ENCODE measurements around the gene OXGR1.
"Not testable (repeated sequence)": the region's sequence is repeated elsewhere in the genome, so short reads cannot be mapped to it uniquely, and the experiment has no call there.

OXGR1 gene

GRCh38 chr13:96994017-96994857 lies at the start of gene OXGR1:
TSS of gene OXGR1 (minus strand) at chr13:96994476. CDS start at chr13:96987759, 6,717 bp downstream.
- peak within 1 kb of the TSS; percentile 41 to 49 for H3K4me3 ChIP-seq (replicated peaks in 1 of 2; ENCODE audit: low read depth in 2 of 2, low read length in 2 of 2)
- TF ChIP-seq CTCF (IDR thresholded peaks at IDR 0.05; ENCODE audit: low read depth, low read length), result no peak
- DNase-seq (ENCODE audit: low read depth in 2 of 2), result no peak

- H3K4me3 ChIP-seq (replicated peaks in 1 of 2; ENCODE audit: low read depth in 2 of 2, low read length in 2 of 2), result no peak overlapping the region
- peak; percentile 76 to 88 for DNase-seq (ENCODE audit: low read depth in 2 of 2)
- no peak for TF ChIP-seq CTCF (IDR thresholded peaks at IDR 0.05; ENCODE audit: low read depth, low read length)
These were observed 49.0 kb upstream of the OXGR1 start for GRCh38 chr13:97043302-97043701.

GRCh38 chr13:97030705-97031452 lies 36.6 kb upstream of the OXGR1 start:
- H3K4me3 ChIP-seq (replicated peaks in 1 of 2; ENCODE audit: low read depth in 2 of 2, low read length in 2 of 2), result no peak overlapping the region
- TF ChIP-seq CTCF (IDR thresholded peaks at IDR 0.05; ENCODE audit: low read depth, low read length), result peak; percentile 39
- DNase-seq (ENCODE audit: low read depth in 2 of 2), result peak; percentile 84

GRCh38 chr13:97028441-97029299 lies 34.4 kb upstream of the OXGR1 start:
- H3K4me3 ChIP-seq (replicated peaks in 1 of 2; ENCODE audit: low read depth in 2 of 2, low read length in 2 of 2), result no peak overlapping the region
- peak; percentile 70 to 76 for DNase-seq (ENCODE audit: low read depth in 2 of 2)
- TF ChIP-seq CTCF (IDR thresholded peaks at IDR 0.05; ENCODE audit: low read depth, low read length), result peak; percentile 69

- H3K4me3 ChIP-seq (replicated peaks in 1 of 2; ENCODE audit: low read depth in 2 of 2, low read length in 2 of 2), result no peak overlapping the region
- TF ChIP-seq CTCF (IDR thresholded peaks at IDR 0.05; ENCODE audit: low read depth, low read length), result no peak
- no peak for DNase-seq (ENCODE audit: low read depth in 2 of 2)
These were observed 32.9 kb upstream of the OXGR1 start for GRCh38 chr13:97027162-97027554.

GRCh38 chr13:97026531-97027161 lies 32.4 kb upstream of the OXGR1 start:
- peak; percentile 34 to 50 for DNase-seq (ENCODE audit: low read depth in 2 of 2)
- H3K4me3 ChIP-seq (replicated peaks in 1 of 2; ENCODE audit: low read depth in 2 of 2, low read length in 2 of 2), result no peak overlapping the region
- TF ChIP-seq CTCF (IDR thresholded peaks at IDR 0.05; ENCODE audit: low read depth, low read length), result no peak

GRCh38 chr13:97023812-97024211 lies 29.5 kb upstream of the OXGR1 start:
- not testable (repeated sequence) for DNase-seq (ENCODE audit: low read depth in 2 of 2); H3K4me3 ChIP-seq (replicated peaks in 1 of 2; ENCODE audit: low read depth in 2 of 2, low read length in 2 of 2)

Measured in cardiac fibroblast (primary cell).